Stimulated activated CD4-positive, alpha-beta T cell treated with anti-CD3 and anti-CD28 coated beads, Interleukin-4, amount 100 ng/mL, for 1 hour (primary cell): Measurements from ENCODE around the gene NCF1.
"Not testable (repeated sequence)": the region's sequence is repeated elsewhere in the genome, so short reads cannot be mapped to it uniquely, and the experiment has no call there.

ENCODE experiments used
- DNase-seq: peaks from one replicate; pipeline ENCODE4 v3.0.0-alpha.2; 2020

The NCF1 gene

GRCh38 chr7:74773760-74774750 lies at the start of gene NCF1:
Gene NCF1 (plus strand): TSS chr7:74774011. CDS start chr7:74774032, 21 bp downstream.
- not testable (repeated sequence) for DNase-seq

- no peak for DNase-seq
Observed at GRCh38 chr7:74725840-74726239, 48.0 kb upstream of the NCF1 start.

GRCh38 chr7:74726309-74727101 lies 47.3 kb upstream of the NCF1 start:
- no peak for DNase-seq

GRCh38 chr7:74728686-74729085 lies 45.1 kb upstream of the NCF1 start:
- DNase-seq, result not testable (repeated sequence)

- not testable (repeated sequence) for DNase-seq
Observed at GRCh38 chr7:74730186-74730585, 43.6 kb upstream of the NCF1 start.

- DNase-seq, result not testable (repeated sequence)
Observed at GRCh38 chr7:74739974-74740703, 33.7 kb upstream of the NCF1 start.

- DNase-seq, result not testable (repeated sequence)
Observed at GRCh38 chr7:74743936-74744557, 29.8 kb upstream of the NCF1 start.

GRCh38 chr7:74753921-74754482 lies 19.8 kb upstream of the NCF1 start:
- not testable (repeated sequence) for DNase-seq

- DNase-seq, result not testable (repeated sequence)
Observed at GRCh38 chr7:74756673-74757072, 17.1 kb upstream of the NCF1 start.

- not testable (repeated sequence) for DNase-seq
Observed at GRCh38 chr7:74758268-74758667, 15.5 kb upstream of the NCF1 start.

GRCh38 chr7:74758982-74759381 lies 14.8 kb upstream of the NCF1 start:
- not testable (repeated sequence) for DNase-seq

GRCh38 chr7:74765205-74765918 lies 8.4 kb upstream of the NCF1 start:
- DNase-seq, result not testable (repeated sequence)

- DNase-seq, result not testable (repeated sequence)
Observed at GRCh38 chr7:74766509-74766908, 7.3 kb upstream of the NCF1 start.

- not testable (repeated sequence) for DNase-seq
Observed at GRCh38 chr7:74766991-74767390, 6.8 kb upstream of the NCF1 start.

GRCh38 chr7:74770062-74770461 lies 3.7 kb upstream of the NCF1 start:
- not testable (repeated sequence) for DNase-seq

GRCh38 chr7:74772093-74772492 lies 1.7 kb upstream of the NCF1 start:
- not testable (repeated sequence) for DNase-seq

GRCh38 chr7:74775111-74775510 lies 1.3 kb downstream of the NCF1 start:
- DNase-seq, result not testable (repeated sequence)

- DNase-seq, result not testable (repeated sequence)
Observed at GRCh38 chr7:74779053-74779452, 5.2 kb downstream of the NCF1 start.

GRCh38 chr7:74781746-74782145 lies 7.9 kb downstream of the NCF1 start:
- DNase-seq, result not testable (repeated sequence)

- not testable (repeated sequence) for DNase-seq
Observed at GRCh38 chr7:74783595-74783994, 9.8 kb downstream of the NCF1 start.
